ENCODE data around the gene FOXO3. TPM values are rescaled to one million over a fixed set of nuclear protein-coding genes. Genes with fewer than 3 reads are reported as not detected.

FOXO3 gene
- total RNA-seq, 4 donors from 2014 or later, result 52.3 to 71.2 (median 61.3) TPM

DNA sequence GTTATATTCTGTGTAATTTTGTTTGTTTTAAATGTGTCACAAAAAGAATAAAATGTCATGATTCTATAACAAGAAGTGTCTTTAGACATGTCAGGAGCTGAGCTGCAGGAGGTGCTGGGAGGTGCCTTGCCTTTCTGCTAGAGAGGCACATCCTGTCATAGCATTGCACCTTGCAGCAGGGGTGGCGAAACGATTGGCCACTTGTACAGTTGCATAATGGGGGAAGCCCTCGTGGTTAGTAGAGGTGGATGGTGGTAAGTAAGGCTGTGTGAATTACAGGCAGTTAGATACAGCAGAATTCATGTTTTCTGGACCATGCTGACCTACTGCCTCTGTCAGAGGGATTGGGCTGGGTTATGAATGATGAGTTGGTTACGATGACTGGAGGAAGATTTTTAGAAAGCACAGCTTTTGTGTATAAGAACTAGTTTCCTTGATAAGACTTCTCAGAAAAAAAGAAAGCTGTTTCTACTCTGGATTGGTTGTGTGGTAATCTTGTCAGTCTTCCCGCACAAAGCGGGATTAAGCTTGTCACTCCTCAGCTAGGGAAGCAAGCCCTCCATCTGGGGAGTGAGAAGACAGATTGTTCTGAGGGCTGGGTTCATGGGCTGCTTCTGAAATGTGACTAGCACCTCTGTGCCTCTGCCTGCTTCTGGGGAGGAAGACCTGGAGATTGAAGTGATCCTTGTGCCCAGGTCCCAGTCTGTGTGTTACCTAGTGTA lies 74.9 kb downstream of the FOXO3 start:
- peaks cover 12 to 26% of the 10 kb centered on the region in 2 donors for H3K4me1 ChIP-seq
- no peak for DNase-seq
- H3K36me3 ChIP-seq, result no peaks in the 10 kb centered on the region
- H3K9me3 ChIP-seq, result no peaks in the 10 kb centered on the region
- H3K27ac ChIP-seq, result no peak overlapping the region
- intact Hi-C loops (cut with DNase I; ENCODE audit: low total_unique reads), result no loop called here
- H3K4me3 ChIP-seq, result no peak overlapping the region
- no peaks in the 10 kb centered on the region for H3K27me3 ChIP-seq
- no peak for TF ChIP-seq POLR2A (IDR thresholded peaks at IDR 0.05)
- TF ChIP-seq, protein P1, sequence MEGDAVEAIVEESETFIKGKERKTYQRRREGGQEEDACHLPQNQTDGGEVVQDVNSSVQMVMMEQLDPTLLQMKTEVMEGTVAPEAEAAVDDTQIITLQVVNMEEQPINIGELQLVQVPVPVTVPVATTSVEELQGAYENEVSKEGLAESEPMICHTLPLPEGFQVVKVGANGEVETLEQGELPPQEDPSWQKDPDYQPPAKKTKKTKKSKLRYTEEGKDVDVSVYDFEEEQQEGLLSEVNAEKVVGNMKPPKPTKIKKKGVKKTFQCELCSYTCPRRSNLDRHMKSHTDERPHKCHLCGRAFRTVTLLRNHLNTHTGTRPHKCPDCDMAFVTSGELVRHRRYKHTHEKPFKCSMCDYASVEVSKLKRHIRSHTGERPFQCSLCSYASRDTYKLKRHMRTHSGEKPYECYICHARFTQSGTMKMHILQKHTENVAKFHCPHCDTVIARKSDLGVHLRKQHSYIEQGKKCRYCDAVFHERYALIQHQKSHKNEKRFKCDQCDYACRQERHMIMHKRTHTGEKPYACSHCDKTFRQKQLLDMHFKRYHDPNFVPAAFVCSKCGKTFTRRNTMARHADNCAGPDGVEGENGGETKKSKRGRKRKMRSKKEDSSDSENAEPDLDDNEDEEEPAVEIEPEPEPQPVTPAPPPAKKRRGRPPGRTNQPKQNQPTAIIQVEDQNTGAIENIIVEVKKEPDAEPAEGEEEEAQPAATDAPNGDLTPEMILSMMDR (IDR thresholded peaks at IDR 0.05), result no peak

DNA sequence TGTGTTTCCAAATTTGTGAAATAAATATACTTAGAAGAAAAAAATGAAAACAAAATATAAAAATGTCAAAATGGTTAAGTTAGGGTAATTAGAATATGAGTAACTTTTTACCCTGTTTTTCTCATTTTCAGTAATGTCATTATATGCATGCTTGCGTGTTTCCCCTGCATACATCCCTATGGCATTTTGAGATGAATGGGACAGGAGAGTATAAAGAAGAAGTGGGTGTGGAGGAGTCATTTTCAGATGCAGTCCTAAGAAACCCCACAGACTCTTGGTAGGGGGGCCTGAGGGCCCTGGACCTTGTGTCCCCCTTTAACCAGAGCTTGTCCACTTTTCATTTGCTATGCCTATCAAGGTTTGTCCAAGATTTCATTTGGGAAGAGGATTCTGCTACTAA lies 77.2 kb downstream of the FOXO3 start:
- TF ChIP-seq, protein P1 (IDR thresholded peaks at IDR 0.05), result no peak
- TF ChIP-seq POLR2A (IDR thresholded peaks at IDR 0.05), result no peak
- no peak overlapping the region for H3K4me3 ChIP-seq
- H3K9me3 ChIP-seq, result no peaks in the 10 kb centered on the region
- intact Hi-C loops (cut with DNase I; ENCODE audit: low total_unique reads), result no loop called here
- no peak overlapping the region for H3K27ac ChIP-seq
- DNase-seq, result no peak
- H3K4me1 ChIP-seq, result peaks cover 0 to 18% of the 10 kb centered on the region in 2 donors
- no peaks in the 10 kb centered on the region for H3K36me3 ChIP-seq
- no peaks in the 10 kb centered on the region for H3K27me3 ChIP-seq

DNA sequence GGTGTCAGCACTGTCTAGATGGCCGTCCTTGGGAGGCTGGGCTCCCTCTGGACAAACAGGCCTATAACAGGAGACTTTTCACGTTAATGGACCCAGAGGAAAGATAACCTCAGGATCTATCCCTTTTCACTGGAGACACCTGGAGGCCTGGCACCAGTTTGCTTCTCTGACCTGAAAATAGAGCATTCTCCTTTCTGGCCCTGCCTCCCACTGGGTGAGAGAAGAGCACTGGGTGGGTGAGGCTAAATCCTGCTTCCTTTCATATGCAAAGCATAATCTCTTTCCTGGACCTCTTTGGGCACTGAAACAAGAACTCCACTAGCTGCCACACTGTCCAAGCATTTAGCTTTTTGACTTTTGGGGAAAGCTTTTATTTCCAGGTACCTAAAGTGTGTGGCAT lies 78.3 kb downstream of the FOXO3 start:
- no peaks in the 10 kb centered on the region for H3K36me3 ChIP-seq
- no peaks in the 10 kb centered on the region for H3K9me3 ChIP-seq
- H3K4me3 ChIP-seq, result no peak overlapping the region
- no peak for DNase-seq
- TF ChIP-seq POLR2A (IDR thresholded peaks at IDR 0.05), result no peak
- peaks cover 0 to 18% of the 10 kb centered on the region in 2 donors for H3K4me1 ChIP-seq
- intact Hi-C loops (cut with DNase I; ENCODE audit: low total_unique reads), result no loop called here
- H3K27me3 ChIP-seq, result no peaks in the 10 kb centered on the region
- H3K27ac ChIP-seq, result no peak overlapping the region

DNA sequence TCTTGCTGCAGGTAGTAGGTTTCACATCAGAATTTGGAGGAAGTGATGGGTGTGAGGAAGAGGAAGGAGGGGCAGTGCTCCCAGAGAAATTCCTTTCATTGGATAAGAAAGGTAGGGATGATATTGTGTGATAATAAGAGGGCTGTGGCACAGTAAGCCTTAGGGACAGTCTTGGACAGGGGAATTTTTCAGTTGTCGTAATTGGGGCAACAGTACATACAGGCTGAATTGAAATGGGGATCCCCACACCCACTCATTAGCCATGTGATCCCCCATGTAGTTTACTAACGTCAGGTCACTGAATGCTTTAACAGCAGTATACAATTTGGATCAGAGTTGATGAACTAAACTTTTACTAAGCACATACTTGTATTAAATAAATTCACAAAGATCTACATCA lies 79.4 kb downstream of the FOXO3 start:
- TF ChIP-seq, protein P1 (IDR thresholded peaks at IDR 0.05), result no peak
- TF ChIP-seq POLR2A (IDR thresholded peaks at IDR 0.05), result no peak
- Histone ChIP-seq H3K4me3 (no peak overlapping the region), H3K9me3 (no peaks in the 10 kb centered on the region), H3K36me3 (no peaks in the 10 kb centered on the region), H3K4me1 (peaks cover 0 to 10% of the 10 kb centered on the region in 2 donors), H3K27ac (no peak overlapping the region), H3K27me3 (no peaks in the 10 kb centered on the region)
- intact Hi-C loops (cut with DNase I; ENCODE audit: low total_unique reads), result no loop called here
- no peak for DNase-seq

DNA sequence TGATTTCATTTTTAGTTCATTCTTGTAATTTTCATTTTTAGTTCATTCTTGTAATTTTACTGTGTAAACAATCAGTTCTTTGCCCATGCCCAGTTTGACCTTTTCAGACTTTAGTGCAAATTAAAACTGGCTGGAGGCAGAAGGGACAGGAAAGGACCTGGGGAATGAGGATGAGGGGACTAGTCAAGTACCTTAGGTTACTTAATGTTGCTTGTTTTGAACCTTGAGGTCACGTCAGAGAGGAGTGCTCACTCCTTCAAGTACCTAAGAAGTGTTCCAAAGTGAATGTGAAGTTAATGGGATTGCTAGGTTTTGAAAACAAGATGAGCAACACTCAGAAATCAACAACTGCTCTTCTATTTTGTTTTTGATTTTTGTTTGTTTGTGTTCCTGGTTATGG lies 82.5 kb downstream of the FOXO3 start:
- no peaks in the 10 kb centered on the region for H3K27me3 ChIP-seq
- H3K27ac ChIP-seq, result no peak overlapping the region
- H3K36me3 ChIP-seq, result no peaks in the 10 kb centered on the region
- H3K4me3 ChIP-seq, result no peak overlapping the region
- H3K4me1 ChIP-seq, result no peaks in the 10 kb centered on the region
- intact Hi-C loops (cut with DNase I; ENCODE audit: low total_unique reads), result no loop called here
- TF ChIP-seq, protein P1 (IDR thresholded peaks at IDR 0.05), result no peak
- no peak for TF ChIP-seq POLR2A (IDR thresholded peaks at IDR 0.05)
- no peak for DNase-seq
- H3K9me3 ChIP-seq, result no peaks in the 10 kb centered on the region

Measured in uterus (tissue), 4 donors.